ENCODE measurements around the gene SNX3.

- no peak for TF ChIP-seq CTCF (IDR thresholded peaks at IDR 0.05)
- peak in 2 of 3 donors; percentile 78 to 89 for TF ChIP-seq POLR2AphosphoS5 (IDR thresholded peaks at IDR 0.05)
- TF ChIP-seq POLR2A (IDR thresholded peaks at IDR 0.05) = peak in 1 of 2 donors; percentile 52
- no peak for TF ChIP-seq EP300 (IDR thresholded peaks at IDR 0.05)
Measured at GRCh38 chr6:108260809-108261569, at the start of gene SNX3.

All from suprapubic skin (tissue), 4 donors.